ENCODE data around the gene NEAT1. TPM values are rescaled to one million over a fixed set of nuclear protein-coding genes. Genes with fewer than 3 reads are reported as not detected.

NEAT1 gene
- total and polyA plus RNA-seq, 9 of the 15 experiments (the other 6 are each of a cell fraction or from before 2014, with no cell fraction given): 20.1 to 389 (median 62.8) TPM

- TF ChIP-seq SFPQ (IDR thresholded peaks at IDR 0.05; ENCODE audit: low read depth, low read length) (no peak), RBBP5 (IDR thresholded peaks at IDR 0.05; ENCODE audit: borderline replicate concordance, insufficient read depth, low read length, poor library complexity, severe bottlenecking) (peak; percentile 56), RFX7 (CRISPR knock-in tag; IDR thresholded peaks at IDR 0.05) (no peak), NFIC (IDR thresholded peaks at IDR 0.05) (no peak; the same call in 1 of the 2 replicates), SMAD2 (IDR thresholded peaks at IDR 0.05; ENCODE audit: low read depth, low read length) (no peak), HES1 (IDR thresholded peaks at IDR 0.05; ENCODE audit: low read depth) (no peak), ELF2 (CRISPR knock-in tag; IDR thresholded peaks at IDR 0.05) (no peak), SIRT6 (IDR thresholded peaks at IDR 0.05; ENCODE audit: low read depth, low read length) (no peak), ZBTB5 (IDR thresholded peaks at IDR 0.05) (no peak), RNF219 (CRISPR knock-in tag; IDR thresholded peaks at IDR 0.05) (no peak), FOXP1 (CRISPR knock-in tag; IDR thresholded peaks at IDR 0.05) (0 out of 2 replicates have a peak, but pooled peaks have one; percentile 44), THRA (IDR thresholded peaks at IDR 0.05) (no peak), SREBF1 (IDR thresholded peaks at IDR 0.05; ENCODE audit: borderline replicate concordance, low read depth, low read length) (no peak), LEF1 (IDR thresholded peaks at IDR 0.05) (no peak), GABPB2 (CRISPR knock-in tag; conservative IDR thresholded peaks at IDR 0.05) (no peak), L3MBTL2 (IDR thresholded peaks at IDR 0.05) (peak; percentile 67)
These were observed 56.0 kb downstream of the NEAT1 start (continued) for GRCh38 chr11:65478388-65479183.

Data from K562 (cell line).